Kidney (tissue), 14 donors: ENCODE measurements around the gene NDUFB7. TPM values are rescaled to one million over a fixed set of nuclear protein-coding genes. Genes with fewer than 3 reads are reported as not detected.

ENCODE experiments used
- DNase-seq, 5 donors: peaks; one replicate each; pipeline ENCODE4 v3.0.0-alpha.2; 2013 to 2020
- FAIRE-seq: peaks from 2 replicates; lab custom pipeline; 2012; peaks lifted over from hg19 to GRCh38; lab: Jason Lieb, UNC
- H3K27ac ChIP-seq, 2 donors: one replicate each; pipeline ENCODE4 v1.7.0; 2013; ENCODE audit warnings: low read depth in 2 of 2, low read length in 2 of 2, inconsistent platforms in 1 of 2
- H3K27me3 ChIP-seq: one replicate; pipeline ENCODE4 v1.7.1; 2013; ENCODE audit warnings: low read length, inconsistent platforms; ENCODE audit not compliant: control insufficient read depth, insufficient read depth
- H3K36me3 ChIP-seq, 3 donors: one replicate each; pipeline versions ENCODE4 v1.7.0 to v1.7.1; 2013; ENCODE audit warnings: low read length in 3 of 3, control low read depth in 1 of 3, inconsistent platforms in 1 of 3; ENCODE audit not compliant: insufficient read depth in 3 of 3, control insufficient read depth in 2 of 3
- H3K4me1 ChIP-seq, 3 donors: one replicate each; pipeline versions ENCODE4 v1.7.0 to v1.7.1; 2013; ENCODE audit warnings: low read length in 3 of 3, inconsistent platforms in 1 of 3, low read depth in 1 of 3; ENCODE audit not compliant: control insufficient read depth in 2 of 3, insufficient read depth in 2 of 3
- H3K4me3 ChIP-seq, 3 donors: one replicate each; pipeline versions ENCODE4 v1.7.0 to v1.8.1; 2013; ENCODE audit warnings: low read length in 3 of 3, control low read depth in 1 of 3, inconsistent platforms in 1 of 3
- H3K9ac ChIP-seq, 3 donors: one replicate each; pipeline versions ENCODE4 v1.7.0 to v1.7.1; 2013; ENCODE audit warnings: low read length in 3 of 3, control low read depth in 1 of 3, inconsistent platforms in 1 of 3
- H3K9me3 ChIP-seq, 3 donors: one replicate each; pipeline versions ENCODE4 v1.7.0 to v1.7.1; 2013; ENCODE audit warnings: low read length in 3 of 3, control low read depth in 1 of 3, inconsistent platforms in 1 of 3; ENCODE audit not compliant: control insufficient read depth in 2 of 3, insufficient read depth in 1 of 3
- intact Hi-C: fragments of 100-400 bp; cut with DNase I; formaldehyde crosslinking; loops from one replicate; pipeline ENCODE4 v1.11.1; 2022
- polyA plus RNA-seq: library from polyadenylated mRNA; stranded (reverse); fragments of 350-450 nt; fragmentation: Illumina TruSeq; extraction: RNeasy Lipid Tissue Mini Kit (QIAGEN cat#74804); gene quantifications from one replicate; pipeline ENCODE4 v1.2.3, GENCODE V29; 2014; ENCODE audit warnings: low read depth, low replicate concordance; ENCODE audit not compliant: insufficient read depth
- total RNA-seq: library from RNA; stranded (reverse); fragmentation: NEBNext Ultra II Directional; extraction: Animal tissue kit (Norgen Biotek cat#: 25700); gene quantifications from one replicate; pipeline ENCODE4 v1.2.1, GENCODE V29; 2021
- TF ChIP-seq, protein P1 (sequence below): IDR thresholded peaks from 3 replicates; pipeline ENCODE4 v1.5.1; 2012; ENCODE audit warnings: mild to moderate bottlenecking, moderate library complexity, borderline replicate concordance; ENCODE audit not compliant: insufficient read depth; ENCODE audit errors: extremely low read depth
- donor health status: control.
- donor health status: control.
- donor health status: control.
- donor health status: control.
- donor health status: control.
- donor health status: DM: yes; HTN: yes; CAD: no.
- donor health status: Normal renal cell carcinoma (clear cell type).

Gene NDUFB7
- total and polyA plus RNA-seq, 2 donors from 2014 or later = 146 to 894 TPM

DNA sequence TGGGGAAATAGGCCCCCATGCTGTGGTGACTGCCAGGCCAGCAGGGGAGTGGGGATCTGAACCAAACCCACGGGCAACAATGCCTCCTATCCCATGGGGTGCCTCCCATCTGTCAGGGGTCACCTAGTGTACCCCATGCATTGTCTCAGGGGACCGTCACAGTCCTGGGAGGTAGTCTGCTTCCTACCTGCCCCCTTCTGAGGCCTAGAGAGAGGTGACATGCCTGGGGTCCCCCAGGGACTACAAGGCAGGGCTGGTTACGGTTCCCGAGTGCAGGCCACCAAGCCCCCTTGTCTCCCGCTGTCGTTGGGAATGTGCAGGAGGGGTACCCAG is 11.1 kb downstream of the NDUFB7 start:
- Histone ChIP-seq H3K9ac (peak overlapping the region in 1 of 3 donors; percentile 46), H3K4me3 (no peak overlapping the region), H3K27me3 (no peaks in the 10 kb centered on the region), H3K27ac (no peak overlapping the region), H3K36me3 (no peaks in the 10 kb centered on the region), H3K9me3 (no peaks in the 10 kb centered on the region), H3K4me1 (peaks cover 0 to 21% (median 12%) of the 10 kb centered on the region in 3 donors)
- intact Hi-C loops = no loop called here
- no peak for FAIRE-seq
- DNase-seq = no peak
- TF ChIP-seq, protein P1, sequence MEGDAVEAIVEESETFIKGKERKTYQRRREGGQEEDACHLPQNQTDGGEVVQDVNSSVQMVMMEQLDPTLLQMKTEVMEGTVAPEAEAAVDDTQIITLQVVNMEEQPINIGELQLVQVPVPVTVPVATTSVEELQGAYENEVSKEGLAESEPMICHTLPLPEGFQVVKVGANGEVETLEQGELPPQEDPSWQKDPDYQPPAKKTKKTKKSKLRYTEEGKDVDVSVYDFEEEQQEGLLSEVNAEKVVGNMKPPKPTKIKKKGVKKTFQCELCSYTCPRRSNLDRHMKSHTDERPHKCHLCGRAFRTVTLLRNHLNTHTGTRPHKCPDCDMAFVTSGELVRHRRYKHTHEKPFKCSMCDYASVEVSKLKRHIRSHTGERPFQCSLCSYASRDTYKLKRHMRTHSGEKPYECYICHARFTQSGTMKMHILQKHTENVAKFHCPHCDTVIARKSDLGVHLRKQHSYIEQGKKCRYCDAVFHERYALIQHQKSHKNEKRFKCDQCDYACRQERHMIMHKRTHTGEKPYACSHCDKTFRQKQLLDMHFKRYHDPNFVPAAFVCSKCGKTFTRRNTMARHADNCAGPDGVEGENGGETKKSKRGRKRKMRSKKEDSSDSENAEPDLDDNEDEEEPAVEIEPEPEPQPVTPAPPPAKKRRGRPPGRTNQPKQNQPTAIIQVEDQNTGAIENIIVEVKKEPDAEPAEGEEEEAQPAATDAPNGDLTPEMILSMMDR = no peak

DNA sequence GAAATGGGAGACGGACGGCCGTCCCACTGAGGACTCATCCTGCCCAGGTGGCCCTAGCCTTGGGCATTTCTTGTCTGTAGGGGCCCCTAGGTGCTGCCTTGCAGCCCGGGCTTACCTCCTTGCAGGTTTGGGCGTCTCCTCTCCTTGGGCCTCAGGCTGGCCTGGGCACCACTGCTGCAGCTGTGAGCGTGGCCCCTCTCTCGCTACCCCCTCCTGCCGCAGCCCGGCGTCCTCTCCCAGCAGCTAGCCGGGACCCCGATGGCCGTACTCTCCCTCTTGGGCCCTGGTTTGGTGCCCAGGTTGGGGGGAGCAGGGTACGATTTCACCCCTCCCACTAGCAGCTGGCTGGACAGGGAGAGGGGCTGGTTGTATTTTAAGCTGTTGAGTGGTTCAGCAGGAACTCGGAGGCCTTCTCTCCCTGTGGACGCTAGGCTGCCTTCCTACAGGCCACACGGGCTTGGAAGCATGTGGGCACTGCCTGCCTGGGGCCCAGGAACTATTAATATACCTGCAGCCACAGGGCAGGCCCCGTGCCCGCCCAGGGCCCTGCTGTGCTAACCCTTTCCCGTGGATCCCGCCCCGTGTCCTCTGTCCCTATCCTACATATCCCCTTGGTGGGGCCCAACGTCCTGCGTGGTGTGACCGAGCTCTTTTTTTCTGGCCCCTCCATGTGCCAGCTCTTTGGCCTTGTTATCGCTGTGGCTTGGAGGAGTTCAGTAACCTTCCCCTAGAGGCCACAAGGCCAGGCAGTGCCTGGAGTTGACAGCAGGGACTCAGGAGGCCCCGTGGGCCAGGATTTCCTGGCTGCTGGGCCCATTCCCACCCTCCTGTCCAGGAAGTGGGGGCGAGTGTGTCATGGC is 11.7 kb downstream of the NDUFB7 start:
- DNase-seq (no peak), FAIRE-seq (no peak)
- TF ChIP-seq, protein P1 = no peak
- no peaks in the 10 kb centered on the region for H3K36me3 ChIP-seq
- intact Hi-C loops = no loop called here
- H3K9ac ChIP-seq = peak overlapping the region in 1 of 3 donors; percentile 46
- H3K9me3 ChIP-seq = no peaks in the 10 kb centered on the region
- H3K27ac ChIP-seq = no peak overlapping the region
- peaks cover 0 to 21% (median 12%) of the 10 kb centered on the region in 3 donors for H3K4me1 ChIP-seq
- H3K27me3 ChIP-seq = no peaks in the 10 kb centered on the region
- no peak overlapping the region for H3K4me3 ChIP-seq

DNA sequence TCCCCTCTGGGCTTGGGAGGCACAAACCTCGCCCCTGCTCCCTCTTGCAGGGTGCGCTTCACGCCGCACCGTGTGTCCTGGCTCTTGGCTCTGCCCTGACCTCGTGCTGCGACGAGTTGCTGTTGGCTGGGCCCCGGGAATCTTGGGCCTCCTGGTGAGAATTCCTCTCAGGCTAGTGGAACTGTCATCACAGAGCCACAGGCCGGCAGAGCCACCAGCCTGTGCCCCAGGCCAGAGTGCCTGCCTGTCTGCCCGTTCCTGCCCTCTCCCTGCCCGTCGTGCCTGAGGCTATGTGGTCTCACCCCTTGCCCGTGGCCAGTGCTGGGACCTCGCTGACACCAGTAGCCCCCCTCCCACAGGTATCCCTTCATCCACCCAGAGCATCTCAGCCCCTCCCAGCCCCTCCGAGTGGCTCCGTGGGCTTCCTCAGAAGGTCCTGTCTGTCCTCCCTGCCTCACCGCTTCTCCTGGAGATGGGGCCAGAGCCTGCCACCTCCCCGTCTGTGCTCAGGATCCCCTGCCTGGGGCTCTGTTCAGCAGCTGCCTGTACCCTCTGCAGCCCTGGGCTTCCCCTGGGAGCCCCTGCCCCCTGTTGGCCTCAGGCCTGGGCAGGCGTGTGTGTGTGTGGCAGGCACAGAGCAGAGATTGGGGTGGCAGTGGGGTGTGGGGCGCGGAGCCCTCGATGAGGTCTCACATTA is 13.3 kb downstream of the NDUFB7 start:
- H3K27me3 ChIP-seq = no peaks in the 10 kb centered on the region
- no peak for FAIRE-seq
- DNase-seq = no peak
- TF ChIP-seq, protein P1 = no peak
- no peak overlapping the region for H3K27ac ChIP-seq
- H3K4me1 ChIP-seq = peaks cover 0 to 29% (median 15%) of the 10 kb centered on the region in 3 donors
- intact Hi-C loops = no loop called here
- H3K9ac ChIP-seq = no peak overlapping the region
- H3K9me3 ChIP-seq = no peaks in the 10 kb centered on the region
- H3K36me3 ChIP-seq = no peaks in the 10 kb centered on the region
- H3K4me3 ChIP-seq = no peak overlapping the region
